H1 (cell line): ENCODE data around the gene PMEPA1. TPM values are rescaled to one million over a fixed set of nuclear protein-coding genes. Genes with fewer than 3 reads are reported as not detected.

Experiments used
- RAD21 ChIP-seq, 2 experiments: IDR thresholded peaks in 1 of 2; conservative IDR thresholded peaks in 1 of 2; 2 replicates each; pipeline ENCODE4 v1.6.1; 2011; ENCODE audit warnings: low read depth in 2 of 2, low read length in 2 of 2, improper control_type of control experiment in 1 of 2, inconsistent platforms in 1 of 2, mild to moderate bottlenecking in 1 of 2, moderate library complexity in 1 of 2
- RBBP5 ChIP-seq: IDR thresholded peaks from 2 replicates; pipeline ENCODE4 v1.7.1; 2012; ENCODE audit warnings: low read depth, mild to moderate bottlenecking, inconsistent platforms, low read length, moderate library complexity, borderline replicate concordance
- TEAD4 ChIP-seq: IDR thresholded peaks from 2 replicates; pipeline ENCODE4 v1.6.1; 2012; ENCODE audit warnings: low read depth, low read length, inconsistent platforms, mixed read lengths
- polyA plus RNA-seq, 7 experiments: library from polyadenylated mRNA; depleted of rRNA in 3 of 7; stranded (reverse) in 5 of 7; unstranded in 2 of 7; fragments of >200 nt in 5 of 7; fragments of 200-250 nt in 2 of 7; gene quantifications; 1 replicate in 5 of 7; 2 replicates in 1 of 7; 4 replicates in 1 of 7; pipeline versions ENCODE4 v1.2.1 to v1.2.3, GENCODE V29; 2011 to 2013; ENCODE audit warnings: missing spikeins in 2 of 7, mixed read lengths in 2 of 7
- total RNA-seq: library from RNA; stranded (reverse); fragmentation: NEBNext Ultra II Directional; extraction: Animal tissue kit (Norgen Biotek cat#: 25700); gene quantifications from 2 replicates; pipeline ENCODE4 v1.2.1, GENCODE V29; 2021

PMEPA1 gene
- total and polyA plus RNA-seq, 2 of the 8 experiments (the other 6 are each of a cell fraction or from before 2014, with no cell fraction given) = 12.7 to 20.5 TPM

DNA sequence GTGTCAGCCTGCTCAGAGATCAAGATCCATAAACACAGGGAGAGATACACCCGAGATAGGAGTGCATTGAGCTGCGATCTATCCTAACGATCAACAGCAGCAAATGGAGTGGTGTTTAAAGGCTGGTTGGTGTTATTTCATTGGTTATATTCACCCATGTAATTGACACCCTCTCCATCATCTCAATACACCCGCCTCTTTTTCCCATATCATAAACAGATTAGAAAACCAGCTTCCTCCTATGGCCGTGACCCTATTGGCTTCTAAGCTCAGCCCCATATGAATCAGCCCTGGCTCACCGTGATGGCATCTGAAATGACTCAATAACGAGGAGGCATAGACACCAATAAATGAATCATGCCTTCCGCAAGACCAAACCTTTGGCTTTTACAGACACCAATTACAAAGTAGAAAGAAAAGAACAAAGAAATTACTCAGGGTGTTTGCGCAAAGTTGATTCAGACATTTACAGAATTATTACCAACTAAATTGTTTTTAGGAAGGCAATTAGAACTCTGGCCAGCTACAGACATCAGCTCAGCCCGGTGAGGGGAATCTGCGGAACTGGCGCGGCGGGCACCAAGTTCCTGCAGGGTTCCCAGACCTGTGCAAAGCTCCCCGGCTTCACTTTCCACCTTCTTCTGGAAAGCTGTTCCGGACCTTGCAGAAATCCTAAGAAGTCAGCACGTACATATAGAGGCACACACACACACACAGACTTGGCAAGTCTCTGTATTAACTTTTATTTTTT lies 11.5 kb downstream of the PMEPA1 start (continued):
- no peak for TF ChIP-seq RBBP5
- no peak for TF ChIP-seq TEAD4
- no peak for TF ChIP-seq RAD21 (IDR thresholded peaks at IDR 0.05 in 1 of 2, conservative IDR thresholded peaks at IDR 0.05 in 1 of 2; ENCODE audit: low read depth in 2 of 2, low read length in 2 of 2)
